ENCODE measurements around the gene LSM6.

The LSM6 gene

DNA sequence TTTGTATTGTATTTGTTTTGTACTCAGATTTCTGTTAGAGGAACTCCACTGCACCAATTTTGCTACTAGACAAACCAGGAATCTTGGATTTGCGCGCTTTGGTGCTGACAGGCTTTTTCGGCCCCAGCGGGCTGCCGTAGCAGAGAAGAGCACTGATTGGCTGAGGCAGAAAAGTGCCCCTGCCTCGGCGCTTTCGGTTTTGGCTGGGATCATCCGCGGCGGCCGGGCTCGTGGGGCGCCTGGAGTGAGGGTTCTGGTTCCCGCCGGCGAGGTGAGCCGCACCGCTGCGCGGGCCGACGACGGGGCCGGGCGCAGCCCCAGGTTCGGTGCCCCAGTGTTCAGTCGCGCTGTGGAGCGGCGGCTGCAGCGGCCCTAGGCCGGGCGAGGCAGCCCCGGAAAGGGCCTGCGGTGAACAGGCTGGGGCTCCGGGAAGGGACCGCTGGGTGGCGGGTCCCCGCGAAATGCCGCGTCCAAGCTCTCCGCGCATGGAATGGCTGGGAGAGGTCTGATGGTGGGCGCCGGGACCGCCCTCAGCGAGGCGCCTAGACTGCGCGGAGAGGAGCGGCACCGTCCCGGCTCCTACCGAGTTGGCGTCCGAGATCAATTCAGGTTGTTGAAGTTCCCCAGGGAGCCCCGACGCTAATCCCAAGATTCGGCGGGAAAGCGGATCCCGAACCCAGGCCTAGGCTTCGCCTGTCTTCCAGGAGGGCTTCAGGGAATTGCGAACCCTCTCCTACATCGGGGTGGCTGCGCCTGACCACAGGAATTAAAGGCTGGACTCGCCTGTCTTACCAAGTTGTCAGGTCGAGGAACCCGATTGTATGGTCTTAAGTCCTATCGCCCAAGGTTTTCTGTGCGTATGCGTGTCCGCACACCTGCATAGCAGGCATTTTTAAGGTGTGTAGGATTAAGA is at the start of gene LSM6:
Gene LSM6, plus strand, starts transcription at position 178 of the 913 bp plus-strand sequence. CDS start 7,204 bp downstream, outside the sequence.
- peak; percentile 84 to 87 for DNase-seq

- peak; percentile 67 to 77 for DNase-seq
These were observed 43.1 kb upstream of the LSM6 start for GRCh38 chr4:146132445-146132844.

DNA sequence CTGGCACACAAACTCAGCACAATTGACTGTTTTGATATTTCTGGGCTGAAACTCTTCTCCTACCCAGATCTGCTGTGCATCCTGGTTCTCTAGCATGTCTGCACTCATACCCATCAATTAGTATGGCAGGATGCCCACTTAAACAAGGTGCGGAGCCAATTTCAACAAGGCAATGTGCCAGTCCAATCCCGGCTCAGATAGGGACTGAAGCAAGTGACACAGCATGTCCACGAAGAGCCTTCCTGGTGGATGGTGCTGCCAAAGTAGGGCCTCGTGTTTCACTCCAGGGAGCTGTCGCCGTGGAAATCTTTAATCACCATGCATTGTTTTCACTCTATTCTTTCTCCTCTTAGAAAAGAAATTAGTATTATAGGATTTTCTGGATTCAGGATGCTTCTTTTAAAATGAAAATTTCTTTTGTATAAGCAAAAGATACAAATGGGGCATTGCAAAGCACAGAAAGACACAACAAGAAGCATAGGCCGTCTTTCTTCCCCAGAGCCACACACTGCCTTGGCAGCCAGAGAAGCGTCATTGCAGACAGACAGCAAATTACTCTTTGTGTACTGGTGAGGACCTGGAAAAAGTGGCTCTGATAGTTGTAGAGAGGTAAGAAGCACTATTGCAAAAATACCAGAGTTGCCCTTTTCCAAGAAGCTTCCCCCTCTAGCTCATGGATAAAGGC is 40.6 kb upstream of the LSM6 start:
- DNase-seq: no peak

GRCh38 chr4:146135941-146136340 is 39.6 kb upstream of the LSM6 start:
- DNase-seq: no peak

DNA sequence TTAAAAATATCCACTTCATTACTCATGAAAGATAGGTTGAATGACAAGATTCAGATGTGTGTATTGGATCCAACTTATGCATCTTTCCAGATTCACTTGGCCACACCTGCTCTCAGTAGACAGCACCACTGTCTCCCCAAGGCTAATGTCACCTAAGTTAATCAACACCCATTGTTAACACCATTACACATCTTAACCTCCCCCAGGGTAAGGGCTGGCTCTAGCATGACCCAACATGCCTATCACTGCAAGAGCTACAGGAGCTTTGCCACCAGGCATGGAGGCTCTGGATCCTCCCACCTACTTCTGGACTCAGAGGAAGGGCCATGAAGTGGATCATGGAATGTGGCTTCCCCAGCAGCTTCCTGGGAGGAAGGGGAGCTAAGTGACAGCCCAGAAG is 32.8 kb upstream of the LSM6 start:
- no peak for DNase-seq

DNA sequence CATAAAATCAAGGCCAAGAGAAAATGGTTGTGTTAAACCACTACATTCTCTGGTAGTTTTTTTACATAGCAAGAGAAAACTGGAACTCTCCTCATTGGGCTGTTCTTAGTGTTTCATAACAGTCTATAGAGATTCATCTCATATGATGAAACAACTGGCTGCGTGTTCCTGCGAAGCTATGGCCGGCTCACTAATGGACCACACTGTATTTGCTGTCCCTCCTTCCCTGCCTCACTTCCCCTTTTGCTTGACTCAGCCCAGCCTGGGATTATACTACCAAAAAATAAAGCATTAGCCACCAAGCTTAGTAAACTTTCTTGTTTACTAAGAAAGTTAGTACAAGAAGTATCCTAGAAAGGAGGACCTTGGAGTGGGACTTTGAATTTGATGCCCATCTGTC is 31.6 kb upstream of the LSM6 start:
- DNase-seq: no peak

- no peak for DNase-seq
These were observed 28.6 kb upstream of the LSM6 start for GRCh38 chr4:146146918-146147317.

DNA sequence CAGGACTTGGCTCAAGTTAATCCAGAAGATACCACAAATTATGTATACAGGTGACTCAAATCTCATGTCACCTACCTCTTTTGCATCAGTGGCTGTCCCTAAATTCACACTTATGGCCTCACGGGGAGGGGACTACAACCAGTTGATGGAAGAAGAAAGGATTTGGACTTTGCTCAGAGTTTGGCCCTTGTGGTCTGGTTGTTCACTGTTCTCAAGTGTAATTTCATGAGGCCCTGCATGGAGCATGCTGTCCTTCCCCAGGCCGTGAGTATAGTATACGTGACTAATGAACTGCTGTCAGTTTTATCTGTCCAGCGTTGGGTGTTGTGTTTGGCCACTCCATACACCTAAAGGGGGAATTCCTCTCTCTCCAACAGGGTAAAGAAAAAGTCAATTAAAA is 27.5 kb upstream of the LSM6 start:
- DNase-seq: no peak

GRCh38 chr4:146154057-146154456 is 21.5 kb upstream of the LSM6 start:
- DNase-seq: no peak

DNA sequence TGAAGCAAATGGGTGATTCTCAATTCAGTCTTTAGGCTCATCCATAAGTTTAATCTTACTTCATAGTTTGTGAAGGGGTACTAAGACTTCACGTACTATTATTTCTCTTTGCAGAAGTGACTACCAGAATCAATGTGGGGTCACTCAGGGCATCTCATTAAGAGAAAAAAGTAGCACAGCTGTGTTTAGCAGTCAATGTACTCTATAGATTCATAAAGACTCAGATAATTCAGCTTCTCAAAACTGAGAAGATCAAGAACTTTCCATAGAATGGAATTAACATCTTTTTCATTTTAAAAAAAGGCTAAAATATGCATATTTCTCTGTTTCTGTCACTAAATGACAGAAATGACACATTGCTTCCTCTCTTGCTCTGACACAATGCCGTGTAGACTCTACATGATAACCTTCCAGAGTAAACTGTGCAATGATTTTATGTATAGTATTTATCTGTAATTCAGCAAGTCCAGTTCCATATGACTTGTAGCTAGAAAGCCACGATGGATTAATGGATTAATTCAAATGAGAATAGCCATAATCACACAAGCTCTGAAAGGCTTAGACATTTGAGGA is 20.3 kb upstream of the LSM6 start:
- DNase-seq: no peak

DNA sequence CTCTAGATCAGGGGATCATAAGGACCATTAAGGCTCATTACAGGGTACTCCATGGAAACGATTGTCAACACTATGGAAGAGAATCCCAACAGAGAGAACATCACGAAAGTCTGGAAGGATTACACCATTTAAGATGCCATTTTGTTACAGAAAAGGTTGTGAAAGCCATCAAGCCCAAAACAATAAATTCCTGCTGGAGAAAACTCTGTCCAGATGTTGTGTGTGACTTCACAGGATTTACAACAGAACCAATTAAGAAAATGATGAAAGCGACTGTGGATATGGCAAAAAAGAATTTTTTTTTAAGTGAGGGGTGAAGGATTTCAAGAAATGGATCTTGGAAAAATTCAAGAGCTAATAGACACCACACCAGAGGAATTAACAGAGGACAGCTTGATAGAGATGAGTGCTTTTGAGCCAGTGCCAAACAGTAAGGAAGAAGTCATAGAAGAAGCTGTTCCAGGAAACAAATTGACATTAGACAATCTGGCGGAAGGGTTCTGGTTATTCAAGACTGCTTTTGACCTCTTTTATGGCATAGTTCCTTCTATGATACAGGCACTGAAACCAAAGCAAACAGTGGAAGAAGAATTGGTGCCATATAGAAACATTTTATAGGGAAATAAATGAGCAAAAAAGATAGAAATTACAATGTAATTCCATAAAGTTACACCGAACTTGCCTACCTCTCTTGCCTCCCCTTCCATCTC is 17.3 kb upstream of the LSM6 start:
- no peak for DNase-seq

GRCh38 chr4:146159384-146160058 is 16.0 kb upstream of the LSM6 start:
- DNase-seq: peak in 1 of 2 experiments; percentile 12

- DNase-seq: no peak
These were observed 14.3 kb upstream of the LSM6 start for GRCh38 chr4:146161243-146161642.

DNA sequence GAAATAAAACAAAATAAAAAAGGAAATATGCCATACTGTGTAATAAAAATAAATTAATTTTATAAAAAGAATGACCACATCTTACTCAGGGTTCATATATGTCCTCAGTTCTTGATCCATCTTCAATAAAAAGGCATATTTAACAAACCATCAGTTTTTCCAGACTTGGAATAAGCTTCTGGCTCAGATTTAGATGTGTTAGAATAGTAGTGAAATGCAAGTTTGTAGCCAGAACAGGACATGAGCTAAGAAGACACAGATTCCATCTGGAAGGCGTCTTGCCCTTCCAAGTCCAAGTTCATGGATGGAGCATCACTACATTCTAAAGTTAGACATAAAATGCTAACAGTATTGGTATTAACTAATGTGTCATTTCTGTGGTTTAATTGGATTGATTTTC is 10.3 kb upstream of the LSM6 start:
- DNase-seq: no peak

GRCh38 chr4:146165840-146166239 is 9.7 kb upstream of the LSM6 start:
- no peak for DNase-seq

GRCh38 chr4:146170149-146170548 is 5.4 kb upstream of the LSM6 start:
- DNase-seq: no peak

DNA sequence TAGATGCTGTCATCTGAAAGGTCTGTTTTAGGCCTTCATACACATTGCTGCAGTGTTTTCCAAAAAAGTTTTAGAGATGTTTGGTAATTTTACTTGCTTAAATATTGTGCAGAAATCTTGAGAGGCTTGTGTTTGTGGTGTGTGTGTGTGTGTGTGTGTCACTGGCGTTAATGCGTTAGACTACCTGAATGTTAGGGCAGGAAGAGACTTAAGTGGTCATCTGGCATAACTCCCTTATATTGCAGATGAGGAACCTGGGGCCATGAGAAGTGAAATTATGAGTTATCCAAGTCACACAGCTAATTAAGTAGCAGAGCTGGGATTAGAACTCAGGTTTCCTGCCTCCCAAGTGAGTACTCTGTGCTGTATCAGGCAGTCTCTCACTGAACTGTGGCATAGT is 1.4 kb downstream of the LSM6 start:
- no peak for DNase-seq

DNA sequence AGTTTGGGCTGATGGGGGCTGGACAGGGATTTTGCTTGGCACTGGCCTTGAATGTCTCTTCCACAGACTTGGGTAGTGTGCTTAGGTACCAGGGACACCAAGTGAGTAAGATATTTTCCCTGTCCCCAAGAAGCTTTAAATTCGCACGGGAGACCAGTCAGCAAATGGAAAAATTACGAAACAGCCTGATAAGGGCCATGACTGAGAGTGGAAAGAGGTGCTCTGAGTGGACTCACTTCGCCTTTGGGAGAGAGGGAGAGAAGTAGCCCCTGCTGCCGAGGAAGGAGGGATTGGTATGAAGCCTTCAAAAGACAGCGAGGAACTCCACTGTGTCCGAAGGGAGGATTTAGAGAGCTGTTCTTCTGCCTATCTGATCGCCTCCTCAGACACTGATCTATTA is 2.6 kb downstream of the LSM6 start:
- DNase-seq: no peak

- DNase-seq: no peak
These were observed 4.4 kb downstream of the LSM6 start for GRCh38 chr4:146179784-146180370.

GRCh38 chr4:146182443-146182842 is 6.9 kb downstream of the LSM6 start:
- DNase-seq: no peak

- DNase-seq: no peak
These were observed 7.7 kb downstream of the LSM6 start for GRCh38 chr4:146183209-146183608.

DNA sequence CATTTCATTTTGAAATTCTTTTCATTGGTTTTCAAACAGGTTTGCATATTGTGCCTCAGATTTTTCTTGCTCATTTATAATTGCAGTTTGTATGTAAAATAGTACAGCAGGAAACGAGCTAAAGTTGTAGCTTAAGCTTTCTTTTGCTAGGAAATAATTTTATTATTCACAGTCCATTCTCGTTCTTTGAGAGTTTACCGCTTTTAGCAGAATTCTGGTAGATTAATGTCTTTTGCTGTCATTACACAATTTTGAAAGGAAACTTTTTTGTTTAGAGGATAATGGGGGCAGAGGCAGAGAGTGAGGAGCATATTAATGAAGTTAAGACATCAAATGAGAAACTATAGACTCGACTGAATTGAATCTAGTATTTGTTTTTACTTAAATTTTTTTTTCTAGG is 10.5 kb downstream of the LSM6 start:
- no peak for DNase-seq

All from activated CD4-positive, alpha-beta T cell treated with anti-CD3 and anti-CD28 coated beads, Interleukin-2, amount 50 U/mL, for 48 hours (primary cell).